Vagina (tissue), 2 donors: Measurements from ENCODE around the gene KERA. TPM values are rescaled to one million over a fixed set of nuclear protein-coding genes. Genes with fewer than 3 reads are reported as not detected.

Experiments
- DNase-seq, 2 donors: peaks; one replicate each; pipeline ENCODE4 v3.0.0-alpha.2; 2017; ENCODE audit errors: extremely low spot score in 2 of 2
- H3K27ac ChIP-seq: fragments of 200-600 bp; sonication (generic); one replicate; pipeline ENCODE4 v1.5.1; 2019
- H3K27me3 ChIP-seq: fragments of 200-600 bp; sonication (generic); one replicate; pipeline ENCODE4 v1.5.1; 2019
- H3K36me3 ChIP-seq, 2 donors: fragments of 200-600 bp; sonication (generic); one replicate each; pipeline ENCODE4 v1.5.1; 2017 to 2019
- H3K4me1 ChIP-seq: fragments of 200-600 bp; sonication (generic); one replicate; pipeline ENCODE4 v1.5.1; 2019
- H3K4me3 ChIP-seq, 2 donors: fragments of 200-600 bp; sonication (generic); 1 replicate in 1 of 2; 2 replicates in 1 of 2; pipeline ENCODE4 v1.5.1; 2016 to 2019
- H3K9me3 ChIP-seq: fragments of 200-600 bp; sonication (generic); one replicate; pipeline ENCODE4 v1.5.1; 2019
- POLR2A ChIP-seq, 2 donors: fragments of 450-650 bp; IDR thresholded peaks; one replicate each; pipeline ENCODE4 v1.6.1; 2017; ENCODE audit warnings: antibody characterized with exemption in 2 of 2, mild to moderate bottlenecking in 2 of 2, moderate library complexity in 2 of 2
- POLR2AphosphoS5 ChIP-seq, 2 donors: sonication (generic); formaldehyde crosslinking; IDR thresholded peaks; one replicate each; pipeline ENCODE4 v1.9.0; 2017; ENCODE audit warnings: antibody characterized with exemption in 2 of 2, mild to moderate bottlenecking in 2 of 2, low read depth in 1 of 2; ENCODE audit not compliant: insufficient read depth in 1 of 2
- intact Hi-C: fragments of 100-400 bp; cut with DNase I; formaldehyde crosslinking; loops from one replicate; pipeline ENCODE4 v1.15.1; 2023
- total RNA-seq: library from RNA; depleted of rRNA; stranded (reverse); fragments of >200 nt; gene quantifications from one replicate; pipeline ENCODE4 v1.2.3, GENCODE V29; 2016
- TF ChIP-seq, protein P1 (sequence below), 3 experiments: fragments of 450-650 bp in 2 of 3; fragments of 200-600 bp in 1 of 3; sonication (generic) in 1 of 3; IDR thresholded peaks; one replicate each; pipeline ENCODE4 v1.5.1; 2017 to 2019; ENCODE audit warnings: antibody characterized with exemption in 3 of 3, mild to moderate bottlenecking in 2 of 3, moderate library complexity in 2 of 3

Gene KERA
- total RNA-seq, 1 donor from 2014 or later, result not detected

GRCh38 chr12:91080041-91080440 lies 22.2 kb upstream of the KERA start:
- no peaks in the 10 kb centered on the region for H3K36me3 ChIP-seq
- H3K4me3 ChIP-seq, result no peak overlapping the region
- TF ChIP-seq, protein P1, sequence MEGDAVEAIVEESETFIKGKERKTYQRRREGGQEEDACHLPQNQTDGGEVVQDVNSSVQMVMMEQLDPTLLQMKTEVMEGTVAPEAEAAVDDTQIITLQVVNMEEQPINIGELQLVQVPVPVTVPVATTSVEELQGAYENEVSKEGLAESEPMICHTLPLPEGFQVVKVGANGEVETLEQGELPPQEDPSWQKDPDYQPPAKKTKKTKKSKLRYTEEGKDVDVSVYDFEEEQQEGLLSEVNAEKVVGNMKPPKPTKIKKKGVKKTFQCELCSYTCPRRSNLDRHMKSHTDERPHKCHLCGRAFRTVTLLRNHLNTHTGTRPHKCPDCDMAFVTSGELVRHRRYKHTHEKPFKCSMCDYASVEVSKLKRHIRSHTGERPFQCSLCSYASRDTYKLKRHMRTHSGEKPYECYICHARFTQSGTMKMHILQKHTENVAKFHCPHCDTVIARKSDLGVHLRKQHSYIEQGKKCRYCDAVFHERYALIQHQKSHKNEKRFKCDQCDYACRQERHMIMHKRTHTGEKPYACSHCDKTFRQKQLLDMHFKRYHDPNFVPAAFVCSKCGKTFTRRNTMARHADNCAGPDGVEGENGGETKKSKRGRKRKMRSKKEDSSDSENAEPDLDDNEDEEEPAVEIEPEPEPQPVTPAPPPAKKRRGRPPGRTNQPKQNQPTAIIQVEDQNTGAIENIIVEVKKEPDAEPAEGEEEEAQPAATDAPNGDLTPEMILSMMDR (IDR thresholded peaks at IDR 0.05), result no peak
- TF ChIP-seq POLR2A (IDR thresholded peaks at IDR 0.05), result no peak
- TF ChIP-seq POLR2AphosphoS5 (IDR thresholded peaks at IDR 0.05; ENCODE audit: insufficient read depth in 1 of 2, low read depth in 1 of 2), result no peak
- no peaks in the 10 kb centered on the region for H3K4me1 ChIP-seq
- H3K27ac ChIP-seq, result no peak overlapping the region
- no peaks in the 10 kb centered on the region for H3K27me3 ChIP-seq
- DNase-seq, result no peak
- intact Hi-C loops, result no loop called here
- no peaks in the 10 kb centered on the region for H3K9me3 ChIP-seq

DNA sequence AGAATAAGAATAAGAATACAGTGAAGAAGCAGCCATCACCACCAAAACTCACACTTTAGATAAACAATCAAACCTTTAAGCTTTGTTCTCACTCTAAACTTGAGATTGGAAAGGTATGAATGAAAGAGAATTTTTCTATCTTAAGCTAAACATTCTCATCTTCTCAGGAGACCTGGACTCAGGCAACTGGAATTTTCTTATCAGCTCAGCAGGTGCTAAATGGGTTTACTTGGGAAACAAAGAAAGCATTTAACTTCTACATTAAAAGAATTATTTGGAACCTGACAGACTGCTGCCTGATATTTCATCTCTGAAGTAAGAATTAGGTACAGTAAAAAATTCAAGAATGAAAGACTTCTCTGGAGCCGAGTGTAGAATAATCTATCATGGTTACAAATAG lies 20.7 kb upstream of the KERA start:
- H3K27me3 ChIP-seq, result no peaks in the 10 kb centered on the region
- H3K36me3 ChIP-seq, result no peaks in the 10 kb centered on the region
- no peak for DNase-seq
- no peaks in the 10 kb centered on the region for H3K9me3 ChIP-seq
- intact Hi-C loops, result no loop called here
- no peak overlapping the region for H3K4me3 ChIP-seq
- TF ChIP-seq POLR2AphosphoS5 (IDR thresholded peaks at IDR 0.05; ENCODE audit: insufficient read depth in 1 of 2, low read depth in 1 of 2), result no peak
- TF ChIP-seq, protein P1 (IDR thresholded peaks at IDR 0.05), result no peak
- no peak overlapping the region for H3K27ac ChIP-seq
- H3K4me1 ChIP-seq, result no peaks in the 10 kb centered on the region

- H3K9me3 ChIP-seq, result no peaks in the 10 kb centered on the region
- no peaks in the 10 kb centered on the region for H3K27me3 ChIP-seq
- no peaks in the 10 kb centered on the region for H3K4me1 ChIP-seq
- TF ChIP-seq, protein P1 (IDR thresholded peaks at IDR 0.05), result no peak
- TF ChIP-seq POLR2A (IDR thresholded peaks at IDR 0.05) (no peak), POLR2AphosphoS5 (IDR thresholded peaks at IDR 0.05; ENCODE audit: insufficient read depth in 1 of 2, low read depth in 1 of 2) (no peak)
- no peak for DNase-seq
- no peaks in the 10 kb centered on the region for H3K36me3 ChIP-seq
- H3K4me3 ChIP-seq, result no peak overlapping the region
- intact Hi-C loops, result no loop called here
- no peak overlapping the region for H3K27ac ChIP-seq
Measured at GRCh38 chr12:91077228-91077954, 19.6 kb upstream of the KERA start.

DNA sequence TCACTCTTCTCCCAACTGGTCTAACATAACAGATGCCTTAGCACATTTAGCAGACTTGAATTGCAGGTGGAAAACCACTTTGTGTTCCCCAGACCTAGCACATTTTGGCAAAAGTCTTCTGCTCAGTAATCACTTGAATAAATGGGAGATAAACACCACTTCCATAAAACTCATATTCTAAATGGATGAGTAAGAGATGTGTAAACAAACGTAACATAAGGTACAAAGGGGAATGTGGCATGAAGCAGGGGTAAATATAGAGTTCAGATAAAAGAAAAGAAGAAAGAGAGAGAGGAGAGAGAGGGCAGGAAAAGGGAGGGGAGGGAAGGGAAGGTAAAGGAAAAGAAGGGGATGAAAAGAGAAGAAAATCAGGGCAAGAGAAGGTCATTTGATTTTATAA lies 17.0 kb upstream of the KERA start:
- H3K27me3 ChIP-seq, result no peaks in the 10 kb centered on the region
- no peak for DNase-seq
- H3K4me1 ChIP-seq, result no peaks in the 10 kb centered on the region
- H3K9me3 ChIP-seq, result no peaks in the 10 kb centered on the region
- TF ChIP-seq, protein P1 (IDR thresholded peaks at IDR 0.05), result no peak
- TF ChIP-seq POLR2A (IDR thresholded peaks at IDR 0.05) (no peak), POLR2AphosphoS5 (IDR thresholded peaks at IDR 0.05; ENCODE audit: insufficient read depth in 1 of 2, low read depth in 1 of 2) (no peak)
- intact Hi-C loops, result no loop called here
- no peaks in the 10 kb centered on the region for H3K36me3 ChIP-seq
- H3K27ac ChIP-seq, result no peak overlapping the region
- no peak overlapping the region for H3K4me3 ChIP-seq

- H3K4me3 ChIP-seq, result no peak overlapping the region
- H3K4me1 ChIP-seq, result no peaks in the 10 kb centered on the region
- H3K9me3 ChIP-seq, result no peaks in the 10 kb centered on the region
- H3K27ac ChIP-seq, result no peak overlapping the region
- DNase-seq, result no peak
- no peak for TF ChIP-seq POLR2AphosphoS5 (IDR thresholded peaks at IDR 0.05; ENCODE audit: insufficient read depth in 1 of 2, low read depth in 1 of 2)
- TF ChIP-seq, protein P1 (IDR thresholded peaks at IDR 0.05), result no peak
- no peak for TF ChIP-seq POLR2A (IDR thresholded peaks at IDR 0.05)
- intact Hi-C loops, result no loop called here
- no peaks in the 10 kb centered on the region for H3K27me3 ChIP-seq
- H3K36me3 ChIP-seq, result no peaks in the 10 kb centered on the region
Measured at GRCh38 chr12:91074154-91074709, 16.4 kb upstream of the KERA start.
